Left cardiac atrium (tissue), 4 donors: Measurements from ENCODE around the gene MID2. TPM values are rescaled to one million over a fixed set of nuclear protein-coding genes. Genes with fewer than 3 reads are reported as not detected.
"Not testable (repeated sequence)": the region's sequence is repeated elsewhere in the genome, so short reads cannot be mapped to it uniquely, and the experiment has no call there.

Experiments
- ATAC-seq, 2 donors: fragments of 200-7000 bp; cut with Tn5 transposase; one replicate each; pipeline ENCODE4 v1.9.1; 2020; ENCODE audit warnings: mild to moderate bottlenecking in 2 of 2, moderate library complexity in 2 of 2
- DNase-seq: peaks from one replicate; pipeline ENCODE4 v3.0.0-alpha.2; 2020
- intact Hi-C, 2 donors: fragments of 100-400 bp; cut with DNase I; formaldehyde crosslinking; loops; one replicate each; pipeline versions ENCODE4 v1.14.1 to v1.15.1; 2022 to 2023
- total RNA-seq, 2 donors: library from RNA; stranded (reverse); fragmentation: NEBNext Ultra II Directional; extraction: Animal tissue kit (Norgen Biotek cat#: 25700); gene quantifications; one replicate each; pipeline ENCODE4 v1.2.1, GENCODE V29; 2021
- donor health status: DM: no; HTN: yes; CAD: no.
- donor health status: DM: no; HTN: yes; CAD: no; lungs with severe emphysema.
- donor health status: DM: yes; HTN: yes; CAD: no.
- donor health status: Dilated cardiomyopathy.

Gene MID2
- total RNA-seq, 2 donors from 2014 or later: 7.5 to 8.5 TPM

DNA sequence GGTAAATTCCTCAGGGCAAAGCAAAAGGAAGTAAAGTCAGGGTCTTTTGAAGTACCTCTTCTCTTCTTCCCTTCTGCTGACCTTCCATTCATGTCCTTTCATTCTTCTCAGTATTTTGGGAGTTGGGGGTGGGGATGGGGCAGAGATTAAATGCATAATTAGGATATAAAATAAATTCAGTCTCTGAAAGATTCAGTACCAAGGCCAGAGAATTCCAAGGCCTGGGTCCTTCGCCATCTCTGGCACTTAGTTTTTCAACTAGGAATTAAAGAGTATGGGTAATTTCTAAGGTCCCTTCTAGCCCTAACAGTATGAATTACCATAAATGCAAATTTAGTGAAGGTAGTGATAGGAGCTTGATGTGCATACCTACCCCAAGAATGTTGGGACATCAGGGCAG, 108.6 kb downstream of the MID2 start:
- ATAC-seq (no peak), DNase-seq (no peak)
- intact Hi-C loops: no loop called here

DNA sequence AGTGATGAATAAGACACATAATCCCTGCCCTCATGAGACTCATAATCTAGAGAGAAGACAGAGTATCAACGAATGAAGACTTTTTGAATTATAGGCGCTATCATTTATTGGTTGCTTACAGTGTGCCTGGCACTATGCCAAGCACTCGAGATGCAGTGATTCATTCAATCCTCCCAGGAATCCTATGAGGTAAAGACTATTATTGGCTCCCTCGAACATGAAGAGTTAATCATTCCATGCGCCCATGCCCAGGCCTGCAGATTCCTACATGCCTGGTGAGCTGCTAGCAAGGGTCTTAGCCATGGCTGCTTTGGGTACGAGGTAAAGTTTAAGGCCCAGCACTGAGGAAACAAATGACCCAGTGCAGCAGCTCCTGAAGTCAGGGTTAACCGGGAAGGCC, 109.5 kb downstream of the MID2 start:
- DNase-seq: no peak
- no peak for ATAC-seq
- intact Hi-C loops: no loop called here

DNA sequence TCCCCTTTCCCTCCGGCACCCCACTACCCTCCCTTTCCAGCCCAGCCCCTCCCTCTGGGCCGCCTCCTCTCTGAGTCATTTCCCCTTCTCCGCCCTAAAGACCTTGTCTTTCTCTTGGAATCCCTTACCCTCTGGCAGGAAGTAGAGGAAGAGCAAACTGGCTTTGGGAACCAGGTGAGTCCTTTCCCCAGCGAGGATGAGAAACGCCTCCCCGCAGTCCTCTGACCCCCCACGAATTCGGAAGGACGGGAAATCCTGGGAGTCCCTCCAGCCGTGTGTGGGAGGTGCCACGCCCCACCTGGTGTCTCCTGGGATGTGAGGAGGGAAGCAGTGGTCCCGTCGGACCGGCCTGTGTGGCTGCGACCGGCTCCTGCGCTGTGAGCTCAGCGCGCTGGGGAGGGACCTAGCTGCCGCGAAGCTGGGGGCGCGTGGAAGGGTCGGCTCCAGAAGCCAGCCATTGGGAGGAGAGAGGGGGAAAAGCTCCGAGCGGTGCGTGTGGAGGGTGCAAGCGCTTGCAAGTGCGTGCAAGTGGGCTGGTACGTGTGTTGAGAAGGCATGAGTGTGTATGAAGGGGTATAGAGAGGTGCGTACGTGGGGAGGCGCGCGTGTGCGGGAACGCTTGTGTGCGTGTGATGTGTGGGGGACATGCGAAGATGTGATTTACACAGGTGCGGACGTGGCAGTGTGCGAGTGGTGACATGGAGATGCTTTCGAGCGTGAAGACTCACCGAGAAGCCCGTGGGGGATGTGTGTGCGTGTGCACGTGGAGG, 110.2 kb downstream of the MID2 start:
- DNase-seq: no peak
- peak in 1 of 2 donors; percentile 50 for ATAC-seq
- intact Hi-C loops: no loop called here

DNA sequence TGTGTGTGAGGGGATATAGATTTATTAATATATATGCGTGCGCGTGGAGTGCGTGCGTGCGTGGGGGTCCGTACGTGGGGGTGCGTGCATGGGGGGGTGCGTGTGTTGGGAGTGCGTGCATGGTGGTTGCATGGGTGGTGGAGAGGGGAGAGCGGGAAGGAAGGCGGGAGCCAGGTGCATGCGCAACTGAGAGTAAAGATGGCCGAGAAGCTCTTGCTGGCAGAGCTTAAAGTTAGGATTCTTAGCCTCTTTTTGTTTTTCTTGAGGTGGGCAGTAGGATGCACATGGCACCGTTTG, 110.7 kb downstream of the MID2 start:
- intact Hi-C loops: no loop called here
- DNase-seq (no peak), ATAC-seq (no peak)

DNA sequence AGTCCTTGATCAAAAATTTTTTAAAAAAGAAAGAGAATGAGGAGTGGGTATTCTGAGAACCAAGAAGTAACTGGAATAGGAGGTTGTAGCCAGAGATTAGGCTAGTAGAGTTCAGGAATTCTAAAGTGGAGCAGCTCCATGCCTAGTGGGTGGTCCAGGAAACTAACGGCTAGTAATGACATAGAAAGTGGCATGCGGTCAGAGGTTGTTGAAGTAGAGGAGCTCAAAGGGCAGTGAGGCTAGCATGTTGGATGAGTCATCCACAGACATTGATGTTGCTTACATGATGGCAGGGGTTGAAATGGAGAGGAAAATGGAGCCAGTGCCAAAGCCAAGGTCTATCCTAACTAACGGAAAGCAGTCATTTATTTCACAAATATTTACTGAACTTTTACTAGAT, 114.4 kb downstream of the MID2 start:
- intact Hi-C loops: no loop called here
- no peak for DNase-seq
- no peak for ATAC-seq

DNA sequence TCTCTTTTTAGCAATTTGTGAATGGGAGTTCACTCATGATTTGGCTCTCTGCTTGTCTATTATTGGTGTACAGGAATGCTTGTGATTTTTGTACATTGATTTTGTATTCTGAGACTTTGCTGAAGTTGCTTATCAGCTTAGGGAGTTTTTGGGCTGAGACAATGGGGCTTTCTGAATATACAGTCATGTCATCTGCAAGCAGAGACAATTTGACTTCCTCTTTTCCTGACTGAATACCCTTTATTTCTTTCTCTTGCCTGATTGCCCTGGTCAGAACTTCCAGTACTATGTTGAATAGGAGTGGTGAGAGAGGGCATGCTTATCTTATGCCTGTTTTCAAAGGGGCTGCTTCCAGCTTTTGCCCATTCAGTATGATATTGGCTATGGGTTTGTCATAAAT, 129.7 kb downstream of the MID2 start:
- ATAC-seq, intact Hi-C loops, DNase-seq: not testable (repeated sequence)

DNA sequence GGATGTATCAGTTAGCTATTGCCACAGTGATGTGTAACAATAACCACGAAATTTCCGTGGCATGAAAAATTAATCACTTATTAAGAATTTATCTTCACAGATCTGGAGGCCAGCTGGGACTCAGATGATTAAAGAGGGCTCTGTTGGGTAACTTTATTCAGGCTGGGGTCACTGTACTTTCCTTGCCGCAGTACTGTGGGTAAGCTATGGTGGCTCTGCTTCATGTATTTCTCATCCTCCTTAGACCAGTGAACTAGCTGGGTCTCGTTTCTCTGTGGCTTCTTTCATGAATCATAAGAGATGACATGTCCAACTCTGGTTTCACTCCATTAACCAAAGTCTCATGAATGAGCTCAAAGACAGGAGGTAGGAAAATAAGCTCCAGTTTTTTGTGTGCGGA, 143.0 kb downstream of the MID2 start:
- DNase-seq: no peak
- ATAC-seq: no peak
- intact Hi-C loops: no loop called here

DNA sequence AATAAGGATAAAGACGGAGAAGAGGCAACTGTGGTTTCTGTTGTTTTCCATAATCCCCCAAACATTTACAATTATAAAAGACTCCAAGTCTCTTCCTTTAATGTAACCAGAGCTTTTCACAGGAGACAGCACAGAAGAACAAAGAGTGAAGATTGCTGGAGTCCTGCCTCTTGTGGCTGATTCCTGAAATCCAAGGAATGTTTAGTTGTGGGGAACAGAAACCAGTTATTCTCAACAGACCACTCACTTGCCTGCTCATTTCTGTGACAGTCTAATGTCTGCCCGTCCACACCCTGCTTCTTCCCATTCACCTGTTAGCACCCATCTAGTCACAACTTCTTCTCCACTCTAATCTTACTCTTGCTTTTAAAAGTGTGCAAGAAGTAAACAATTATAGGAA, 144.4 kb downstream of the MID2 start:
- ATAC-seq (no peak), DNase-seq (no peak)
- intact Hi-C loops: no loop called here

DNA sequence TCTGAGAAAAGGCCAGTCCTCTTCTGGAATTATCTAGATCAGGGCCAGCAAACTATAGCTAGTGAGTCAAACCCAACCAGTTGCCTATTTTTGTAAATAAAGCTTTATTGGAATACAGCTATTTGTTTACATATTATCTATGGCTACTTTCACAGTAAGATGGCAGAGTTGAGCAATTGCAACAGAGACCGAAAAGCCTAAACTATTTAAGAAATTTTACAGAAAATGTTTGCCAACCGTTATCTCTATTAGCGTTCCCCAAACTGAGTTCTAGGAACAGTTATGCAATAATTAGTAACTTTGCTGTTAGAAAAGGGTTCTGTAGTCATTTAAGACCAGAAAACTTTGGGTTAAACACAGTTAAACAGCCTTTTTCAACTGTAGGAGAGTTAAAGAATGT, 146.0 kb downstream of the MID2 start:
- ATAC-seq (no peak), DNase-seq (no peak)
- intact Hi-C loops: no loop called here

Other genes with a start within 250 kb of the MID2 start
- gene PRPS1, start 197.4 kb upstream of the MID2 start, total RNA-seq: 10 to 100 TPM; 24.3 to 29.1 TPM
- gene TSC22D3, start 50.1 kb upstream of the MID2 start, total RNA-seq: 100 to 1,000 TPM in 1 of 2 donors, 10 to 100 TPM in 1; 56.2 to 119 TPM
- not detected for gene NCBP2L, start 48.1 kb upstream of the MID2 start, total RNA-seq
- gene TEX13B, start 156.5 kb downstream of the MID2 start, total RNA-seq: not detected
- gene VSIG1, start 219.2 kb downstream of the MID2 start, total RNA-seq: not detected